CD14-positive monocyte (primary cell): Measurements from ENCODE around the gene SLC37A1. TPM values are rescaled to one million over a fixed set of nuclear protein-coding genes. Genes with fewer than 3 reads are reported as not detected.

Experiments used
- DNase-seq, 3 donors: peaks; one replicate each; pipeline ENCODE4 v3.0.0-alpha.2; 2011 to 2022
- H2AFZ ChIP-seq: 2 replicates; pipeline ENCODE4 v1.6.0; 2012; ENCODE audit warnings: mild to moderate bottlenecking, low read depth, low read length, inconsistent platforms; ENCODE audit not compliant: insufficient read depth, poor library complexity, severe bottlenecking
- H3K27ac ChIP-seq, 2 donors: 1 replicate in 1 of 2; 2 replicates in 1 of 2; pipeline ENCODE4 v1.5.1; 2012 to 2013; ENCODE audit warnings: low read length in 2 of 2, control low read depth in 1 of 2, inconsistent platforms in 1 of 2, low read depth in 1 of 2, mild to moderate bottlenecking in 1 of 2
- H3K27me3 ChIP-seq, 2 donors: one replicate each; pipeline versions ENCODE4 v1.6.0 to v1.6.1; 2011 to 2013; ENCODE audit warnings: low read length in 2 of 2; ENCODE audit not compliant: control insufficient read depth in 2 of 2, insufficient read depth in 2 of 2
- H3K36me3 ChIP-seq, 2 donors: replicated peaks in 1 of 2; 1 replicate in 1 of 2; 2 replicates in 1 of 2; pipeline versions ENCODE4 v1.5.1 to v1.6.1; 2012 to 2013; ENCODE audit warnings: low read length in 2 of 2, control low read depth in 1 of 2, inconsistent platforms in 1 of 2, mild to moderate bottlenecking in 1 of 2; ENCODE audit not compliant: insufficient read depth in 2 of 2, control insufficient read depth in 1 of 2
- H3K4me1 ChIP-seq, 2 donors: 1 replicate in 1 of 2; 2 replicates in 1 of 2; pipeline versions ENCODE4 v1.5.1 to v1.6.1; 2012 to 2013; ENCODE audit warnings: low read length in 2 of 2, control low read depth in 1 of 2, inconsistent platforms in 1 of 2, mild to moderate bottlenecking in 1 of 2, moderate library complexity in 1 of 2; ENCODE audit not compliant: insufficient read depth in 2 of 2, control insufficient read depth in 1 of 2
- H3K4me2 ChIP-seq: replicated peaks from 2 replicates; pipeline ENCODE3; 2012; ENCODE audit warnings: low read length, moderate library complexity, mild to moderate bottlenecking; ENCODE audit not compliant: poor library complexity, severe bottlenecking; ENCODE audit errors: extremely low read depth
- H3K4me3 ChIP-seq, 3 experiments: fragments of 200-600 bp in 1 of 3; sonication (generic) in 1 of 3; replicated peaks in 1 of 3; 1 replicate in 2 of 3; 2 replicates in 1 of 3; pipeline ENCODE4 v1.5.1; 2011 to 2013; ENCODE audit warnings: low read length in 3 of 3, mild to moderate bottlenecking in 3 of 3, control low read depth in 2 of 3, low read depth in 2 of 3, inconsistent platforms in 1 of 3, moderate library complexity in 1 of 3
- H3K79me2 ChIP-seq: 2 replicates; pipeline ENCODE4 v1.6.0; 2012; ENCODE audit warnings: mild to moderate bottlenecking, control low read depth, inconsistent platforms, low read length, moderate library complexity; ENCODE audit not compliant: insufficient read depth
- H3K9ac ChIP-seq: 2 replicates; pipeline ENCODE4 v1.6.0; 2017; ENCODE audit warnings: low read length, mild to moderate bottlenecking; ENCODE audit not compliant: insufficient read depth, poor library complexity, severe bottlenecking
- H3K9me3 ChIP-seq, 2 donors: replicated peaks in 1 of 2; 1 replicate in 1 of 2; 2 replicates in 1 of 2; pipeline versions ENCODE4 v1.5.1 to v1.6.1; 2012 to 2013; ENCODE audit warnings: low read length in 2 of 2, control low read depth in 1 of 2; ENCODE audit not compliant: control insufficient read depth in 1 of 2, insufficient read depth in 1 of 2
- H4K20me1 ChIP-seq: 2 replicates; pipeline ENCODE4 v1.6.0; 2012; ENCODE audit warnings: mild to moderate bottlenecking, low read length, control low read depth, moderate library complexity; ENCODE audit not compliant: insufficient read depth
- H3K27ac Mint-ChIP-seq, 7 donors: one replicate each; pipeline ENCODE4 v1.8.0; 2020; ENCODE audit warnings: mild to moderate bottlenecking in 7 of 7, mixed read lengths in 7 of 7, moderate library complexity in 6 of 7, inconsistent platforms in 2 of 7
- H3K27me3 Mint-ChIP-seq, 3 donors: one replicate each; pipeline ENCODE4 v1.8.0; 2021 to 2022; ENCODE audit warnings: low read depth in 3 of 3, mild to moderate bottlenecking in 3 of 3, mixed read lengths in 3 of 3, moderate library complexity in 3 of 3, inconsistent platforms in 1 of 3
- H3K36me3 Mint-ChIP-seq, 2 donors: one replicate each; pipeline ENCODE4 v1.8.0; 2020; ENCODE audit warnings: mixed read lengths in 2 of 2, inconsistent platforms in 1 of 2, mild to moderate bottlenecking in 1 of 2
- H3K4me1 Mint-ChIP-seq: one replicate; pipeline ENCODE4 v1.8.0; 2020; ENCODE audit warnings: mild to moderate bottlenecking, mixed read lengths
- H3K4me3 Mint-ChIP-seq, 2 donors: one replicate each; pipeline ENCODE4 v1.8.0; 2020; ENCODE audit warnings: mild to moderate bottlenecking in 2 of 2, mixed read lengths in 2 of 2, moderate library complexity in 1 of 2
- H3K9me3 Mint-ChIP-seq, 7 donors: one replicate each; pipeline ENCODE4 v1.8.0; 2020 to 2022; ENCODE audit warnings: mixed read lengths in 7 of 7, mild to moderate bottlenecking in 6 of 7, moderate library complexity in 6 of 7, inconsistent platforms in 2 of 7
- CTCF ChIP-seq: fragments of 200-600 bp; IDR thresholded peaks from one replicate; pipeline ENCODE4 v1.8.0; 2022; ENCODE audit warnings: antibody characterized with exemption, mild to moderate bottlenecking
- WGBS: methylation state at CpG from one replicate; pipeline ENCODE4 v1.1.5; 2013; ENCODE audit warnings: missing lambda C conversion rate; ENCODE audit not compliant: insufficient coverage; 5-methylcytosine and 5-hydroxymethylcytosine counted together
- intact Hi-C, 2 donors: fragments of 100-400 bp; cut with micrococcal nuclease; formaldehyde crosslinking; loops; one replicate each; pipeline versions ENCODE4 v1.15.0 to v1.15.1; 2023
- polyA plus RNA-seq, 3 donors: library from polyadenylated mRNA; depleted of rRNA in 1 of 3; unstranded in 2 of 3; stranded (reverse) in 1 of 3; fragments of 300-500 nt in 2 of 3; fragments of >200 nt in 1 of 3; fragmentation: Illumina TruSeq in 2 of 3; gene quantifications; 1 replicate in 2 of 3; 2 replicates in 1 of 3; pipeline ENCODE4 v1.2.3, GENCODE V29; 2012 to 2021

SLC37A1 gene
- polyA plus RNA-seq, 3 donors, result 2.7 to 12.4 (median 4.3) TPM

- no peak overlapping the region for H3K27ac ChIP-seq
- no peaks in the 10 kb centered on the region for H3K9me3 ChIP-seq
- H3K27me3 ChIP-seq, result no peaks in the 10 kb centered on the region
- no peak overlapping the region for H3K27ac Mint-ChIP-seq
- no peak overlapping the region for H2AFZ ChIP-seq
- H4K20me1 ChIP-seq, result no peaks in the 10 kb centered on the region
- H3K9me3 Mint-ChIP-seq, result peaks cover 0 to 1% (median 0%) of the 10 kb centered on the region in 7 donors
- H3K79me2 ChIP-seq, result no peaks in the 10 kb centered on the region
- DNase-seq, result no peak
- intact Hi-C loops, result no loop called here
- H3K4me3 Mint-ChIP-seq, result no peak overlapping the region
- H3K27me3 Mint-ChIP-seq, result peaks cover 0 to 16% (median 3%) of the 10 kb centered on the region in 3 donors
- WGBS, result 70% methylated on average over 5 of the region's 7 CpGs
- no peaks in the 10 kb centered on the region for H3K36me3 ChIP-seq
- H3K4me1 ChIP-seq, result no peaks in the 10 kb centered on the region
- H3K4me2 ChIP-seq, result no peak overlapping the region
- no peak overlapping the region for H3K9ac ChIP-seq
- no peaks in the 10 kb centered on the region for H3K4me1 Mint-ChIP-seq
- H3K36me3 Mint-ChIP-seq, result no peaks in the 10 kb centered on the region
- no peak overlapping the region for H3K4me3 ChIP-seq
- no peak for TF ChIP-seq CTCF
Observed at GRCh38 chr21:42478504-42478903, 35.1 kb upstream of the SLC37A1 start.

GRCh38 chr21:42479582-42479981 is 34.1 kb upstream of the SLC37A1 start:
- intact Hi-C loops, result no loop called here
- Mint-ChIP-seq H3K4me1 (no peaks in the 10 kb centered on the region), H3K9me3 (peaks cover 0 to 1% (median 0%) of the 10 kb centered on the region in 7 donors), H3K4me3 (no peak overlapping the region), H3K27me3 (peaks cover 0 to 11% (median 2%) of the 10 kb centered on the region in 3 donors), H3K36me3 (no peaks in the 10 kb centered on the region), H3K27ac (no peak overlapping the region)
- Histone ChIP-seq H4K20me1 (no peaks in the 10 kb centered on the region), H3K9me3 (no peaks in the 10 kb centered on the region), H3K36me3 (no peaks in the 10 kb centered on the region), H3K27me3 (no peaks in the 10 kb centered on the region), H3K4me2 (no peak overlapping the region), H3K79me2 (no peaks in the 10 kb centered on the region), H2AFZ (no peak overlapping the region), H3K4me1 (no peaks in the 10 kb centered on the region), H3K27ac (no peak overlapping the region), H3K4me3 (no peak overlapping the region), H3K9ac (no peak overlapping the region)
- TF ChIP-seq CTCF, result no peak
- no CpG with 5 or more reads among the region's 5 CpGs for WGBS
- DNase-seq, result no peak
